GM19240 (cell line): Measurements from ENCODE around the gene AURKAIP1.
A peak's percentile ranks its signal among the peaks of the same experiment; 100 is the strongest.

Experiments
- DNase-seq: peaks from one replicate; pipeline ENCODE4 v3.0.0; 2011; ENCODE audit warnings: low spot score; ENCODE audit not compliant: insufficient read length

Gene AURKAIP1

DNA sequence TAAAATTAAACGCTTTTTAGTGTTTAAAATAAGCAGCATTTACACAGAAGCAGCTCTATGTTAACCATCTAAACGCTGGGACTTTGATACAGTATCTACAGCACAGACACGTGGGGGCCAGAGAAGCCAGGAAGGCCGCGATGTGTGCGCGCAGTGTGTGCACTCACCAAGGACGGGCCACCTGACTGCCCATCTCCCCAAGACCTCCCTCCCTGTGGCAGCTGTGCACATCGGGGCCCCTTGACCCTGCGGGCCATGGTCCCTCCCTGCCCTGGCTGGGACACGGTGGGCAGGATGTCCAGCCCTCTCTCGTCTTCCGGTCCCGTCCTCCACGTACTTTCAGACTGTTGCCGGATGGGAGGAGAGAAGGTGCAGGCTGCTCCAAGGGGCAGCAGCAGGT lies 39.7 kb downstream of the AURKAIP1 start:
- no peak for DNase-seq

DNA sequence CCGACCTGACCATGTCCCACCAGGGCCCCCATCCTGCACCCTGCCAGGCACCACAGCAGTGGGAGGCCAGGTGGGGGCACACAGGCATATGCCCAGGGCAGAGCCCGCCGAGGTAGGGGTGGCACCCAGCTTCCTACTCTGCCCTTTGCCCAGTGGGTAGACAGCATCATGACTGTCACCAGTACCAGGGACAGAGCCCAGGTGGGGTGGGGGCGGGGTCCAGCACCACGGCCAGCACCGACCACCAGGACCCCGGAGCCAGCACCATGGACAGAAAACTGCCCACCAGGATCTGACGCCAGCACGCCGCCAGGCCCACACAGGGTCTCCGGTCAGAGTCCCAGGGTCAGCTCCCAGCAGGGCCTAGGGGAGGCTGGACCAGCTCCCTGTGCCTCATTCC lies 40.2 kb downstream of the AURKAIP1 start:
- DNase-seq: no peak

DNA sequence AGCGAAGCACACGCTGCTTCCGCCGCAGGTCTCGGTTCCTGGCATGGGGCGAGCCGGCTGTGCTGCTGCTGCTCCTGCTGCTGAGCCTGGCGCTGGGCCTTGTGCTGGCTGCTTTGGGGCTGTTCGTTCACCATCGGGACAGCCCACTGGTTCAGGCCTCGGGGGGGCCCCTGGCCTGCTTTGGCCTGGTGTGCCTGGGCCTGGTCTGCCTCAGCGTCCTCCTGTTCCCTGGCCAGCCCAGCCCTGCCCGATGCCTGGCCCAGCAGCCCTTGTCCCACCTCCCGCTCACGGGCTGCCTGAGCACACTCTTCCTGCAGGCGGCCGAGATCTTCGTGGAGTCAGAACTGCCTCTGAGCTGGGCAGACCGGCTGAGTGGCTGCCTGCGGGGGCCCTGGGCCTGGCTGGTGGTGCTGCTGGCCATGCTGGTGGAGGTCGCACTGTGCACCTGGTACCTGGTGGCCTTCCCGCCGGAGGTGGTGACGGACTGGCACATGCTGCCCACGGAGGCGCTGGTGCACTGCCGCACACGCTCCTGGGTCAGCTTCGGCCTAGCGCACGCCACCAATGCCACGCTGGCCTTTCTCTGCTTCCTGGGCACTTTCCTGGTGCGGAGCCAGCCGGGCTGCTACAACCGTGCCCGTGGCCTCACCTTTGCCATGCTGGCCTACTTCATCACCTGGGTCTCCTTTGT lies 41.3 kb downstream of the AURKAIP1 start:
- DNase-seq: no peak

DNA sequence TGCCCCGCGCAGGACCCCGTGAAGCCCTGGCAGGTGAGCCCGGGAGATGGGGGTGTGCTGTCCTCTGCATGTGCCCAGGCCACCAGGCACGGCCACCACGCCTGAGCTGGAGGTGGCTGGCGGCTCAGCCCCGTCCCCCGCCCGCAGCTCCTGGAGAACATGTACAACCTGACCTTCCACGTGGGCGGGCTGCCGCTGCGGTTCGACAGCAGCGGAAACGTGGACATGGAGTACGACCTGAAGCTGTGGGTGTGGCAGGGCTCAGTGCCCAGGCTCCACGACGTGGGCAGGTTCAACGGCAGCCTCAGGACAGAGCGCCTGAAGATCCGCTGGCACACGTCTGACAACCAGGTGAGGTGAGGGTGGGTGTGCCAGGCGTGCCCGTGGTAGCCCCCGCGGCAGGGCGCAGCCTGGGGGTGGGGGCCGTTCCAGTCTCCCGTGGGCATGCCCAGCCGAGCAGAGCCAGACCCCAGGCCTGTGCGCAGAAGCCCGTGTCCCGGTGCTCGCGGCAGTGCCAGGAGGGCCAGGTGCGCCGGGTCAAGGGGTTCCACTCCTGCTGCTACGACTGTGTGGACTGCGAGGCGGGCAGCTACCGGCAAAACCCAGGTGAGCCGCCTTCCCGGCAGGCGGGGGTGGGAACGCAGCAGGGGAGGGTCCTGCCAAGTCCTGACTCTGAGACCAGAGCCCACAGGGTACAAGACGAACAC lies 42.1 kb downstream of the AURKAIP1 start:
- DNase-seq: no peak

DNA sequence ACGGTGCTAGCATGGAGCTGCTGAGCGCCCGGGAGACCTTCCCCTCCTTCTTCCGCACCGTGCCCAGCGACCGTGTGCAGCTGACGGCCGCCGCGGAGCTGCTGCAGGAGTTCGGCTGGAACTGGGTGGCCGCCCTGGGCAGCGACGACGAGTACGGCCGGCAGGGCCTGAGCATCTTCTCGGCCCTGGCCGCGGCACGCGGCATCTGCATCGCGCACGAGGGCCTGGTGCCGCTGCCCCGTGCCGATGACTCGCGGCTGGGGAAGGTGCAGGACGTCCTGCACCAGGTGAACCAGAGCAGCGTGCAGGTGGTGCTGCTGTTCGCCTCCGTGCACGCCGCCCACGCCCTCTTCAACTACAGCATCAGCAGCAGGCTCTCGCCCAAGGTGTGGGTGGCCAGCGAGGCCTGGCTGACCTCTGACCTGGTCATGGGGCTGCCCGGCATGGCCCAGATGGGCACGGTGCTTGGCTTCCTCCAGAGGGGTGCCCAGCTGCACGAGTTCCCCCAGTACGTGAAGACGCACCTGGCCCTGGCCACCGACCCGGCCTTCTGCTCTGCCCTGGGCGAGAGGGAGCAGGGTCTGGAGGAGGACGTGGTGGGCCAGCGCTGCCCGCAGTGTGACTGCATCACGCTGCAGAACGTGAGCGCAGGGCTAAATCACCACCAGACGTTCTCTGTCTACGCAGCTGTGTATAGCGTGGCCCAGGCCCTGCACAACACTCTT lies 42.8 kb downstream of the AURKAIP1 start:
- no peak for DNase-seq

DNA sequence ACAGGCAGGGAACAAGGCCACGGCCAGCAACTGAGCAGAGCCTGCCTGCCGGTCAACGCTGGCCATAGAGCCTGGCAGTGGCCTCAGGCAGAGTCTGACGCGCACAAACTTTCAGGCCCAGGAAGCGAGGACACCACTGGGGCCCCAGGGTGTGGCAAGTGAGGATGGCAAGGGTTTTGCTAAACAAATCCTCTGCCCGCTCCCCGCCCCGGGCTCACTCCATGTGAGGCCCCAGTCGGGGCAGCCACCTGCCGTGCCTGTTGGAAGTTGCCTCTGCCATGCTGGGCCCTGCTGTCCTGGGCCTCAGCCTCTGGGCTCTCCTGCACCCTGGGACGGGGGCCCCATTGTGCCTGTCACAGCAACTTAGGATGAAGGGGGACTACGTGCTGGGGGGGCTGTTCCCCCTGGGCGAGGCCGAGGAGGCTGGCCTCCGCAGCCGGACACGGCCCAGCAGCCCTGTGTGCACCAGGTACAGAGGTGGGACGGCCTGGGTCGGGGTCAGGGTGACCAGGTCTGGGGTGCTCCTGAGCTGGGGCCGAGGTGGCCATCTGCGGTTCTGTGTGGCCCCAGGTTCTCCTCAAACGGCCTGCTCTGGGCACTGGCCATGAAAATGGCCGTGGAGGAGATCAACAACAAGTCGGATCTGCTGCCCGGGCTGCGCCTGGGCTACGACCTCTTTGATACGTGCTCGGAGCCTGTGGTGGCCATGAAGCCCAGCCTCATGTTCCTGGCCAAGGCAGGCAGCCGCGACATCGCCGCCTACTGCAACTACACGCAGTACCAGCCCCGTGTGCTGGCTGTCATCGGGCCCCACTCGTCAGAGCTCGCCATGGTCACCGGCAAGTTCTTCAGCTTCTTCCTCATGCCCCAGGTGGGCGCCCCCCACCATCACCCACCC lies 43.7 kb downstream of the AURKAIP1 start, which contains the start of gene TAS1R3:
Gene TAS1R3 (plus strand): TSS at position 213 of the 898 bp plus-strand sequence. CDS start 66 bp downstream, at position 279.
- no peak for DNase-seq

DNA sequence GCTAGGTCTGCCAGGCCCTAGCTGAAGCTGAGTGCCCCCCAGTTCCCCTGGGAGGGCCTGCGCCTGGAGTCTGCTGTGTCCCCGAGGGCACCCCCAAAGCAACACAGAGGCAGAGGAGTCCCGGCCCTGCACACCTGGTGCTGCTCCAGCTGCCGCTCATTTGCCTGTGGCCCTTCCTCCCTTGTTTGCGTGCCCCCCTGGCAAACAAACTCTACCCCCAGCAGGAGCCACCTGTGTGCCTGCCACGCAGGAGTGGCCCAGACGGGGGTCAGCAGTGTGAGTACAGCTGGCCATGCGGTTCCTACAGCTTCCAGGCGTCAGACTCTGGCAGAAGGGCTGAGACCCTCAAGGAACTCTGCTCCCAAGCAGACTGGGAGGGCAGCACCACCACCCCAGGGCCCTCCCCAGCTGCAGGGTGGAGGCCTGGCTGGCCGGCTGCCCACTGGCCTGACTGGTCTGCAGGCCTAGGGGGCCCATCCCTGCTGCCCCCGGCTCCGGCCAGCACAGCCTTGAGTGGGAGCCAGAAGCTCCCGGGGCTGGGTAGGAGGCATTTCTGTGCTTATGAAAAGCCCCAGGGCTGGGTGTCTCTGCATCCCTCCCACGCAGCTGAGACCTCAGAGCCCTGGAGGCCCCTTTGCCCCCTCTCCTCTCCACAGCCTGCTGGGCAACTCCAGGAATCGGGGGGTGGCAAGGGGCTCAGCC lies 44.5 kb downstream of the AURKAIP1 start:
- no peak for DNase-seq

DNA sequence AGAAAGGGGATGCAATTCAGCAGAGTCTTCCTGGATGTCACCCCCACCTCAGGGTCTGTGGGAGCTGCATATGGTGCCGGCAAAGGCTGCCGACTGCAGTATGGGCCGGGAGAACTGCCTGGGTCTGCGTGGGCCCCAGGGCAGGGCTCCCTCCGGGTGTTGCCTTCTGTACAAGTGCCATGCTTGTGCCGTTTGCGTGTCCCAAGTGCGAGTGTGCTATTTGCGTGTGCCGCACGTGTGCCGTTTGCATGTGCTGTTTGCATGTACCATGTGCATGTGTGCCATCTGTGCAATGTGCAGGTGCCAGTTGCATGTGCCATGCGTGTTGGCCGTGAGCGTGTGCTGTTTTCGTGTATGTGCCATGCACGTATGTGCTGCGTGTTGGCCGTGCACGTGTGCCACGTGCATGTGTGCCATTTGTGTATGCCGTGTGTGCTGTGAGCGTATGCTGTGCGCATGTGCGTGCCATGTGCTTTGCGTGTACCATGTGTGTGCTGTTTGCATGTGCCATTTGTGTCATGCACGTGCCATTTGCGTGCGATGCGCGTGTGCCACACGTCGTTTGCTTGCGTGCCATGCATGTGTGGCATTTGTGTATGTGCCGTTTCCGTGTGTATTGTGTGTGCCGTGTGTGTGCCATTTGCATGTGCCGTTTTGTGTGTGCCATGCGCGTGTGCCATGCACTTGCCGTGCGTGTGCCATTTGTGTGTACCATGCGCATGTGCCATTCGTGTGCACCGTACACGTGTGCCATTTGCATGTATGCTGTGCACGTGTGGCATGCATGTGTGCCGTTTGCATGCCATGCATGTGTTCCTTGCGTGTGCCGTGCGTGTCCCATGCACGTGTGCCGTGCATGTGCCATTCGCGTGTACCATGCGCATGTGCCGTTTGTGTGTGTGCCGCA lies 45.5 kb downstream of the AURKAIP1 start:
- DNase-seq: no peak

DNA sequence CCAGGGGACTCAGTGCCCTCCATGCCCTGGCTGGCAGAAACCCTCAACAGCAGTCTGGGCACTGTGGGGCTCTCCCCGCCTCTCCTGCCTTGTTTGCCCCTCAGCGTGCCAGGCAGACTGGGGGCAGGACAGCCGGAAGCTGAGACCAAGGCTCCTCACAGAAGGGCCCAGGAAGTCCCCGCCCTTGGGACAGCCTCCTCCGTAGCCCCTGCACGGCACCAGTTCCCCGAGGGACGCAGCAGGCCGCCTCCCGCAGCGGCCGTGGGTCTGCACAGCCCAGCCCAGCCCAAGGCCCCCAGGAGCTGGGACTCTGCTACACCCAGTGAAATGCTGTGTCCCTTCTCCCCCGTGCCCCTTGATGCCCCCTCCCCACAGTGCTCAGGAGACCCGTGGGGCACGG lies 46.8 kb downstream of the AURKAIP1 start:
- DNase-seq: no peak

DNA sequence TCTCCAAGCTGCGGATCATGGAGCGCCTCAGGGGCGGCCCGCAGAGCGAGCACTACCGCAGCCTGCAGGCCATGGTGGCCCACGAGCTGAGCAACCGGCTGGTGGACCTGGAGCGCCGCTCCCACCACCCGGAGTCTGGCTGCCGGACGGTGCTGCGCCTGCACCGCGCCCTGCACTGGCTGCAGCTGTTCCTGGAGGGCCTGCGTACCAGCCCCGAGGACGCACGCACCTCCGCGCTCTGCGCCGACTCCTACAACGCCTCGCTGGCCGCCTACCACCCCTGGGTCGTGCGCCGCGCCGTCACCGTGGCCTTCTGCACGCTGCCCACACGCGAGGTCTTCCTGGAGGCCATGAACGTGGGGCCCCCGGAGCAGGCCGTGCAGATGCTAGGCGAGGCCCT lies 47.7 kb downstream of the AURKAIP1 start:
- DNase-seq: no peak

DNA sequence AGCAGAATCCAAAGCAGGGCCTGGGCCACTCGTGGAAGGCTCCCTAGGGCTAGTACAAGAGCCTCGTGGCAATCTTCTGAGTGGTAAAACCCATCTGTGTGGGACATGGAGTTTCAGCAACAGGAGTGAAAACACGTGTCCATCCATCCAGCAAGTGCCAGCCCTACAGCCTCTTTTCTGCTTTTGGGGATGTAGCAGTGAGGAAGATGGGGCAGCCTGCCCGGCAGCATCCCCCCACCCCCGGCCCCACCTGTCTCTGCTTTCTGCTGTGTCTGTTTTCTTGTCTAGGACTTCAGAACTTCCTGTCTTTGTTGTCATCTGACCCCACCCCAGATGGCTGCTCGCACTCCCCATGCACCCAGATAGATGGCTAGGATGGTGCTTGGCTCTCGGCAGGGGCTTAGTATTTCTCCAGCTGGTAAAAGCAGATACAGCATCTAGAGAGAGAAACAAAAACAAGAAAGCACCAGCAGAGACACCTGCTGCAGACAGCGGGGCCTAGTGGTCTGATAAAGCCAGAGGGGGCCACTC lies 48.9 kb downstream of the AURKAIP1 start:
- no peak for DNase-seq

DNA sequence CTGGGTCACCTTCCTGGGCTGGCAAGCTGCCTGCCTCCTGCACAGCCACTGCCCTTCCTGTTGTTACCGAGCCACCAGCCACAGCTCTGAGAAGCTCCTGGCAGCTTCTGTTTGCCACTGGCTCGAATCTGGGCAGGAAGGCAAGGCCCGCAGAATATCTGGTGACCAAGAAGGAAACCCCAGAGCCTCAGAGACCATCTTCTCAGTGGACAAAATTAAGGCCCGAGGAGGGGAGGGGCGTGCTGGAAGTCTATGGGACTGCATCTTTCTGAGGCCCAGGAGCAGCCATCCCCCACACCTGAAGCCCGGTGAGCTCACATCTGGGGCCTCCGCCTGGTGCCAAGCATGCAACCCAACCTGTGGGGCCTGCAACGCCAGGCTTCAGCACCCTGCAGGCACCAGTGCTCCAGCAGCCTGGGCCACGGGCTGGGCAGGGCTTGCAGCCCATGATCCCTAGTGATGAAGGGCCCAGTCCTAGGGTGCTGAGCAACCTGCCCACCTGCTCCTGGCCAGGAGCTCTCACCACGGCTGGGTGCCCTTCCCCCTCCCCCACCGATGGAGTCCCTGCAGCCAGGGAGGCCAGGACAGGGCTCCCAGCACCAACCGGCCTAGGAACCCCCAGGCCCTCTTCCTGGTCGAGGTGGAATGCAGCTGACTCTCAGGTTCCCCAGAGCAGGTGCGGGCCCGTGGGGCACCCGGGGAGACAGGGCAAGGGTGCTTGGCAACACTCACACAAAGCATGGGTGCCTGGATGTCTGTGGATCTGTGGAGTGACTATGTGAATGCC lies 49.5 kb downstream of the AURKAIP1 start:
- DNase-seq: no peak

DNA sequence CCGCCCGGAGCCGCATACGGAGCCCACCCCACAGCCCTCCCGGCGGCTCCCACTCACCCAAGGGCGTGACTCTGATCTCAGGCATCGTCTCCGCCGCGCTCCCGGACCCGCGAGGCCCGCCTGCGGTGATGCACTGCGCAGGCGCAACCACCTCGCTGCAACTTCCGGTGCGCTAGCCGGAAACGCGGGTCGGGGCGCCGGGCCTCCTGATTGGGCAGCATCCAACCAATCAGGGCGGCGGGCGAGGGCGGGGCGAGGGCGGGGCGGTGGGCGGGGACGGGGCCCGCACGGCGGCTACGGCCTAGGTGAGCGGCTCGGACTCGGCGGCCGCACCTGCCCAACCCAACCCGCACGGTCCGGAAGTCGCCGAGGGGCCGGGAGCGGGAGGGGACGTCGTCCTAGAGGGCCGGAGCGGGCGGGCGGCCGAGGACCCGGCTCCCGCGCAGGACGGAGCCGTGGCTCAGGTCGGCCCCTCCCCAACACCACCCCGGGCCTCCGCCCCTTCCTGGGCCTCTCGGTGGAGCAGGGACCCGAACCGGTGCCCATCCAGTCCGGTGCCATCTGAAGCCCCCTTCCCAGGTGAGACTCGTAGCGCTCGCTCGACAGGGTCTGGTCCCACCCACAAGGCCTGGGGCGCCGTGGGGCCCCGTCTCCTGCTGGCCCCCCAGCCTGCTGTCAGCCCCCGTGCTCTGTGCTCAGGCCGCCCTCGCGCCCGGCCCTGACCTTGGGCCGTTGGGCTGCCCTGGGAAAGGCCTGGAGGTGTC lies 50.3 kb downstream of the AURKAIP1 start, which contains the start of the genes CPTP and INTS11:
Gene CPTP (plus strand): TSS at position 279 of the 764 bp plus-strand sequence. CDS start 2,109 bp downstream, outside the sequence.
Gene INTS11 (minus strand): TSS at position 137 of the 764 bp plus-strand sequence. CDS start 52 bp downstream, at position 85.
- DNase-seq: peak; percentile 98

DNA sequence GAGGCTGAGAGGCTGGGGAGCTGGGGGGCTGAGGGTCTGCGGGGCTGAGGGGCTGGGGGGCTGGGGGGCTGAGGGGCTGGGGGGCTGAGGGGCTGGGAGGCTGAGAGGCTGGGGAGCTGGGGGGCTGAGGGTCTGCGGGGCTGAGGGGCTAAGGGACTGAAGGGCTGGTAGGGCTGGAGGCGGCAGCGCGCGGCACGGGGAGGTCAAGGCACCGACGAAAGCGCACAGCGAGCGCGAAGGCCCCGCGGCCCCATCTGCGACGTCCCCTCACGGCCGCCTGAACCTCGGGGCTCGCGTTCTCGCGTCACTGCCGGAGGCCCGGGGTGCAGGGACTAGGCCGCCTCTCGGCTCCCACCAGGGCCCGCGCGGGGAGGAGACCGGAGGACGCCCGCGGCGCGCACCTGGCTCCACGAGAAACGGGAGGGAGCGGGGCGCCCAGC lies 50.9 kb downstream of the AURKAIP1 start:
- DNase-seq: no peak
